ENCODE results near the gene GPR62.
A peak's percentile ranks its signal among the peaks of the same experiment; 100 is the strongest.

GPR62 gene

DNA sequence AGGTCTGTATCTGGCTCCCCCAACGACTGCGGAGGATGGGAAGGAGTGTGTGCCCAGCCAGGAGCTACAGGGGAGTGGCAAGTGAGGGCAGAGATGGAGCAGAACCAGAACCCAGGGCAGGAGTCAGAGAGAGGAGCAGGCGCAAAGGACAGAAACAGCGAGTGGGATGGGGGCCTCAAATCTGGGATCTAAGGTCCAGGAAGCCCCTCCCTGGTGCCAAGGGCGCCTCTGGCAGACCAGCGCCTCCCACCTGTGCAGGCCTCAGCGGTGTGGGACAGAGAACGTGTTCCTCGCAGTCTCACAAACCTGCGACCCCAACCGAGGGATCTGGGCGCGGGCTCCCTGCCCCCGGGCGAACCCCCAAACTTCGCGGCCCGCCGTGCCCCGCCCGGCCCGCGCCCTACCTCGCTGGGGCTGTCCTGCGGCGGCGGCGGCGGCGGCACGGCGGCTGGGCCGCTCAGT, 11.8 kb downstream of the GPR62 start:
- H4K20me1 ChIP-seq (ENCODE audit: insufficient read depth, low read length), result peaks cover 3% of the 10 kb centered on the region; the same call in 1 of the 2 replicates
- peak overlapping the region; percentile 95 for H3K4me2 ChIP-seq (ENCODE audit: insufficient read depth, low read length)
- DNase-seq, result no peak
- H3K27me3 ChIP-seq (ENCODE audit: insufficient read depth, low read length, poor library complexity), result no peaks in the 10 kb centered on the region
- no peaks in the 10 kb centered on the region for H3K9me3 ChIP-seq (ENCODE audit: insufficient read depth, low read length, severe bottlenecking)
- H3K4me3 ChIP-seq (ENCODE audit: low read depth in 1 of 2, low read length in 2 of 2), result peak overlapping the region; percentile 28 to 72; a peak in 3 of 4 replicates
- H3K79me2 ChIP-seq (ENCODE audit: insufficient read depth, low read length), result no peaks in the 10 kb centered on the region
- H3K27ac ChIP-seq (ENCODE audit: low read length), result peak overlapping the region; percentile 53; the same call in 1 of the 2 replicates
- H3K4me1 ChIP-seq (ENCODE audit: insufficient read depth, low read length), result peaks cover 25% of the 10 kb centered on the region
- H2AFZ ChIP-seq (ENCODE audit: low read depth, low read length), result peak overlapping the region; percentile 67
- H3K36me3 ChIP-seq (ENCODE audit: insufficient read depth, low read length), result peaks cover 10% of the 10 kb centered on the region
- peak overlapping the region; percentile 64 for H3K9ac ChIP-seq (ENCODE audit: low read depth, low read length)
- TF ChIP-seq, protein P1, sequence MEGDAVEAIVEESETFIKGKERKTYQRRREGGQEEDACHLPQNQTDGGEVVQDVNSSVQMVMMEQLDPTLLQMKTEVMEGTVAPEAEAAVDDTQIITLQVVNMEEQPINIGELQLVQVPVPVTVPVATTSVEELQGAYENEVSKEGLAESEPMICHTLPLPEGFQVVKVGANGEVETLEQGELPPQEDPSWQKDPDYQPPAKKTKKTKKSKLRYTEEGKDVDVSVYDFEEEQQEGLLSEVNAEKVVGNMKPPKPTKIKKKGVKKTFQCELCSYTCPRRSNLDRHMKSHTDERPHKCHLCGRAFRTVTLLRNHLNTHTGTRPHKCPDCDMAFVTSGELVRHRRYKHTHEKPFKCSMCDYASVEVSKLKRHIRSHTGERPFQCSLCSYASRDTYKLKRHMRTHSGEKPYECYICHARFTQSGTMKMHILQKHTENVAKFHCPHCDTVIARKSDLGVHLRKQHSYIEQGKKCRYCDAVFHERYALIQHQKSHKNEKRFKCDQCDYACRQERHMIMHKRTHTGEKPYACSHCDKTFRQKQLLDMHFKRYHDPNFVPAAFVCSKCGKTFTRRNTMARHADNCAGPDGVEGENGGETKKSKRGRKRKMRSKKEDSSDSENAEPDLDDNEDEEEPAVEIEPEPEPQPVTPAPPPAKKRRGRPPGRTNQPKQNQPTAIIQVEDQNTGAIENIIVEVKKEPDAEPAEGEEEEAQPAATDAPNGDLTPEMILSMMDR (IDR thresholded peaks at IDR 0.05; ENCODE audit: borderline replicate concordance, extremely low read depth, low read length, poor library complexity, severe bottlenecking), result no peak
- no peak for TF ChIP-seq EZH2 (IDR thresholded peaks at IDR 0.05; ENCODE audit: borderline replicate concordance, low read depth, low read length, severe bottlenecking)
- ATAC-seq (ENCODE audit: insufficient read depth, low read depth), result peak; percentile 20; the same call in 2 of the 3 replicates

DNA sequence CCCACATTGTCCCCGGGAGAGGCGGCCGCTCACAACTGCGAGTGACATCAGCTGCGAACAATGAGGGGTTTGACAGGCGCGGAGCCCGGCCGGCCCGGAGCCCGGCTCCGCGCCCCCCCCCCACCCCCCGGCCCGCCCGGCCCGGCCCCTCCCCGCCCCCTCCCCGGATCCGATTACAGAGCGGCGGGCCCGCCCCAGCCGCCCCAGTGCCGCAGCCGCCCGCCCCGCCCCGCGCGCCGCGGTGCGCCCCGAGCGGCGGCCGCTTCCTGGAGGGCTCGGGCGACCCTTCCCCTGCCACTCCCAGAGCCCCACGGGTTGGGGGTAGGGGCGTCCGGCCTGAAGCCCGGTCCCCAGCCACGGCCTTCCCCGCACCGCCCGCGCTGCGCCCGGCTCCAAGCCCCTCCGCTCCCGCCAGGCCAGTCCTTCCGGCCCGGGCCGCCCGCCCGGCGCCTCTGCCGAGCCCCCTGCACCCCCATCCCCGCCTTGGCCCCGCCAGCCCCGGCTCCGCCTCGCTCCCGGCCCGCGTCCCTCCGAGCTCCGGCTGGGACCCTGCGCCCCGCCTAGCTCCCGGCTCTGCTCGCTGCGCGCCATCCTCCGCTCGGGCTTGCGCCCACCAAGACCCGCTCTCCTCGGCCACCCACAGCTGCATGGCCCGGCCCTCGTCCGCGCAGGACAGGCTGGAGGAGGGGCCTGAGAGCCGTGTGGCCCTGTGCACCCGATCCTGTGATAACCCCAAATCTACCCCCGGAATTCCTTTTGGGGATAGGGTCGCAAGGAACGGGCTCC, 12.4 kb downstream of the GPR62 start, which contains the start of gene PCBP4:
TSS of gene PCBP4 (minus strand) at position 71 of the 786 bp plus-strand sequence. CDS start 6,214 bp downstream, outside the sequence.
- peak within 1 kb of the TSS; percentile 28 to 72; a peak in 3 of 4 replicates for H3K4me3 ChIP-seq (ENCODE audit: low read depth in 1 of 2, low read length in 2 of 2)
- peak within 1 kb of the TSS; percentile 68 for H3K9ac ChIP-seq (ENCODE audit: low read depth, low read length)
- peaks cover 28% of the 10 kb centered on the region for H3K4me1 ChIP-seq (ENCODE audit: insufficient read depth, low read length)
- H3K27ac ChIP-seq (ENCODE audit: low read length), result peak within 1 kb of the TSS; percentile 60
- TF ChIP-seq, protein P1 (IDR thresholded peaks at IDR 0.05; ENCODE audit: borderline replicate concordance, extremely low read depth, low read length, poor library complexity, severe bottlenecking), result no peak
- TF ChIP-seq EZH2 (IDR thresholded peaks at IDR 0.05; ENCODE audit: borderline replicate concordance, low read depth, low read length, severe bottlenecking), result no peak
- H3K27me3 ChIP-seq (ENCODE audit: insufficient read depth, low read length, poor library complexity), result no peaks in the 10 kb centered on the region
- H4K20me1 ChIP-seq (ENCODE audit: insufficient read depth, low read length), result peaks cover 3% of the 10 kb centered on the region; the same call in 1 of the 2 replicates
- peak; percentile 63 for DNase-seq
- peak within 1 kb of the TSS; percentile 95 for H3K4me2 ChIP-seq (ENCODE audit: insufficient read depth, low read length)
- peak; percentile 72 for ATAC-seq (ENCODE audit: insufficient read depth, low read depth)
- no peaks in the 10 kb centered on the region for H3K9me3 ChIP-seq (ENCODE audit: insufficient read depth, low read length, severe bottlenecking)
- peaks cover 10% of the 10 kb centered on the region for H3K36me3 ChIP-seq (ENCODE audit: insufficient read depth, low read length)
- peaks cover 2% of the 10 kb centered on the region; the same call in 1 of the 2 replicates for H3K79me2 ChIP-seq (ENCODE audit: insufficient read depth, low read length)
- H2AFZ ChIP-seq (ENCODE audit: low read depth, low read length), result peak within 1 kb of the TSS; percentile 74

DNA sequence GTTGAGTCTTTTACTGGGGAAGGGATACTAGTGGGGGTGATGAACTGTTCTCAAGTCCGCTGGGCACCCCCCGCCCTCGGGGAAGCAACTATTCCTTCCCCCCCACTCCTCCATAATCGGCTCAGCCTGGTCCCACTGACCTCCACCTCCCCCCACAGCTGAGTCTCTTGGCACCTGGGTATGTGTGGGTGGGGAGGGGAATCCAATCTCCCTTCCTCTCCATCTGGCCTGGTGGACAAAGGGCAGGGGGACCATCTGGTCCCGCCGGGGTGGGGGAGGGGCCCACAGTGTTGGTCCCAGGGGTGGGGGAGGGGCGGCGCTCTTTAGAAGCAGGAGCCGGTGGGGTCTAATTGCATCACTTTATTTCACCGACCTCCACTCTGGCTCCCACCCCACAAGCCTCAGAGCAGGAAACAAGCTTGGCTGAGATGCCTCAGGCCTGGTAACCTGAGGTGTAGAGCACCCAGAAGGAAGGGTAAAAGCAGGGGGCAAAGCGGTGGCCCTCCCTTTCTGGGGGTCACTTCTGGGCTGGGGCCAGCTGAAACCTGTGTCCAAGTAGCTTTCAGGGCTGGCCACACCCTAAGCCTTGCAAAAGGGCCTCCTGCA, 13.1 kb downstream of the GPR62 start:
- peak overlapping the region; percentile 95 for H3K4me2 ChIP-seq (ENCODE audit: insufficient read depth, low read length)
- peak overlapping the region; percentile 68 for H3K9ac ChIP-seq (ENCODE audit: low read depth, low read length)
- H4K20me1 ChIP-seq (ENCODE audit: insufficient read depth, low read length), result peaks cover 3% of the 10 kb centered on the region; the same call in 1 of the 2 replicates
- no peaks in the 10 kb centered on the region for H3K27me3 ChIP-seq (ENCODE audit: insufficient read depth, low read length, poor library complexity)
- peaks cover 34% of the 10 kb centered on the region for H3K4me1 ChIP-seq (ENCODE audit: insufficient read depth, low read length)
- no peaks in the 10 kb centered on the region for H3K9me3 ChIP-seq (ENCODE audit: insufficient read depth, low read length, severe bottlenecking)
- DNase-seq (peak; percentile 60), ATAC-seq (ENCODE audit: insufficient read depth, low read depth) (peak; percentile 44)
- H3K36me3 ChIP-seq (ENCODE audit: insufficient read depth, low read length), result peaks cover 10% of the 10 kb centered on the region
- peaks cover 5% of the 10 kb centered on the region for H3K79me2 ChIP-seq (ENCODE audit: insufficient read depth, low read length)
- H2AFZ ChIP-seq (ENCODE audit: low read depth, low read length), result peak overlapping the region; percentile 74; the same call in 1 of the 2 replicates
- TF ChIP-seq, protein P1 (IDR thresholded peaks at IDR 0.05; ENCODE audit: borderline replicate concordance, extremely low read depth, low read length, poor library complexity, severe bottlenecking), result no peak
- no peak for TF ChIP-seq EZH2 (IDR thresholded peaks at IDR 0.05; ENCODE audit: borderline replicate concordance, low read depth, low read length, severe bottlenecking)
- peak overlapping the region; percentile 13 to 60; a peak in 3 of 4 replicates for H3K4me3 ChIP-seq (ENCODE audit: low read depth in 1 of 2, low read length in 2 of 2)
- peak overlapping the region; percentile 60 for H3K27ac ChIP-seq (ENCODE audit: low read length)

All from DND-41 (cell line).